ENCODE data around the gene P4HB.

The P4HB gene

DNA sequence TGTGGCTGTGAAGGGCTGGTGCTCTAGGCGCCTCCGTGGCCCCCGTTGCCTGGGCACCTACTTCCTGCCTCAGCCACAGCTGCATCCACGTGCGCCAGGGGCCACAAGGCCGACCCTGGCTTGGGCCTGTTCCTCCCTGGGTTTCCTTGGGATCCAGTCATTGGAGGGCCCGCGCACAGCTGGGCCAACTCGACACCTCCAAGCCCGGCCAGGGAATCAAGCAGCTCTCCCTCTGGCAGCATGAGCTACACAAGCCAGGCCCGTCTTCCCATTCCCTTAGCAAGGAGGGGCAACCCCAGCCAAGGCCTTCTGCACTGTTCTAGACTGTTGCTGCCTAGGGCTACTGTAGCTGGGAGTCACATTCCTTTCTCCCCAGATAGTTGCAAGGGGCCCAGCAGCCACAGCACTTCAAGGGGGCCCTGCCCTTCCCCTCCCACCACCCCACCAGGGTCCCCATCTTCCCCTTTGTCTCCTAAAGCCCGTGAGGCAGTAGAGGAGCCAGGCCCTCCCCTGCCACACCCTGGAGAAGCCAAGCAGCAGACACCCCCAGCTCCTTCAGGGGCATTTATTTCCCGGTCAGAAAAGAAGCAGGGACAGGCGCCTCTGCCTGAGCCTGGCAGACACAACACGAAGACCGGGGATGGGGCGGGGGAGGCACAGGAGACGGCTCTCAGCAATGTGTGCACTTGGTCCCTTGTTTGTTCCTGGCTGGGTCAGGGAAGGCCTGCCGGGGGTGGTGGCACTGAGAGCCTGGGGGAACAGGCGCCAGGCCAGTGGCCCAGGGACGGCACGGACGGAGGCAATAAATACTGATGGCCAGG is 7.0 kb upstream of the P4HB start (continued):
- TF ChIP-seq, protein P1, sequence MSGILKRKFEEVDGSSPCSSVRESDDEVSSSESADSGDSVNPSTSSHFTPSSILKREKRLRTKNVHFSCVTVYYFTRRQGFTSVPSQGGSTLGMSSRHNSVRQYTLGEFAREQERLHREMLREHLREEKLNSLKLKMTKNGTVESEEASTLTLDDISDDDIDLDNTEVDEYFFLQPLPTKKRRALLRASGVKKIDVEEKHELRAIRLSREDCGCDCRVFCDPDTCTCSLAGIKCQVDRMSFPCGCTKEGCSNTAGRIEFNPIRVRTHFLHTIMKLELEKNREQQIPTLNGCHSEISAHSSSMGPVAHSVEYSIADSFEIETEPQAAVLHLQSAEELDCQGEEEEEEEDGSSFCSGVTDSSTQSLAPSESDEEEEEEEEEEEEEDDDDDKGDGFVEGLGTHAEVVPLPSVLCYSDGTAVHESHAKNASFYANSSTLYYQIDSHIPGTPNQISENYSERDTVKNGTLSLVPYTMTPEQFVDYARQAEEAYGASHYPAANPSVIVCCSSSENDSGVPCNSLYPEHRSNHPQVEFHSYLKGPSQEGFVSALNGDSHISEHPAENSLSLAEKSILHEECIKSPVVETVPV (CRISPR knock-in tag; IDR thresholded peaks at IDR 0.05) = peak; percentile 39; the same call in 1 of the 2 replicates
- TF ChIP-seq TOX (CRISPR knock-in tag; IDR thresholded peaks at IDR 0.05; ENCODE audit: borderline replicate concordance) = peak; percentile 62

DNA sequence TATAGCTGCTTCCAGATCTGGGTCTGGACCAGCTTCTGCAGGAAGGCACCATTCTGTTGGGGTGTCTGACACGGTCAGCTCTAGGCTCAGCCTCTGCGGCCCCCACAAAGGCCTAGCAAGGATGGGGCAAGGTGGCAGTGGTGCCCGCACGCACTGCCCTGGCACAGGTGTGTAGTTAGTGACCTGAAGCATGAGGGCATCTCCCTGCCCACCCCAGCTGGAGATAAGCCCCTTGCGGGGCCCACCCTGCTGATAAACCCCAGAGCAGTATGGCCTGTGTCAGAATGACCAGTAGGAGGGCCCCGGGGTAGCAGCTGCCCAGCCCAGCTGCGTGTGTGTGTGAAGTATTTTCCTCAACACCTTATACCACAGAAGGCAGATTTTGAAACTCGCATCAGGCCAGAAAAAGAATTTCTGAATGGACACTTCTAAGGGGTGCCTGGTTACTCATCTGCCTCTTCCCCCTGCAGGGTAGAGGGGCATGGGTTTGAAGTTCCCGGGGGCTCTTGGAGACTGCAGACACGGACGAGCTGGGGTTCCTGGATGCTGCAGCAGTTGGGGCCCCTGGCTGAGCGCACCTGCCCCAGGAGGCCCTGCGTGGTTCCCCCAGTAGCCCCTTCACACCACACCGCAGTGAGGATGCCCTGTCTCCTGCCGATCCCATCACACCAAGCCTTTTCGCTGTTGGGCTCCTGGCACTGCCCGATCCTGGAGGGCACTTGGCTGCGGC is 6.3 kb upstream of the P4HB start:
- ATAC-seq = peak; percentile 2
- TF ChIP-seq PPARA (CRISPR knock-in tag; IDR thresholded peaks at IDR 0.05; ENCODE audit: borderline replicate concordance) (no peak), ZFP30 (CRISPR knock-in tag; IDR thresholded peaks at IDR 0.05) (0 out of 2 replicates have a peak, but pooled peaks have one; percentile 35), ZNF565 (CRISPR knock-in tag; conservative IDR thresholded peaks at IDR 0.05; ENCODE audit: low read depth) (no peak), ARNTL (CRISPR knock-in tag; IDR thresholded peaks at IDR 0.05; ENCODE audit: borderline replicate concordance, low read depth) (no peak), GLIS3 (CRISPR knock-in tag; IDR thresholded peaks at IDR 0.05) (peak; percentile 33; the same call in 1 of the 2 replicates), OSR1 (CRISPR knock-in tag; IDR thresholded peaks at IDR 0.05) (no peak), SNAI2 (CRISPR knock-in tag; IDR thresholded peaks at IDR 0.05) (no peak), CSDC2 (CRISPR knock-in tag; IDR thresholded peaks at IDR 0.05) (no peak; the same call in none of the 2 replicates), ISL1 (CRISPR knock-in tag; IDR thresholded peaks at IDR 0.05) (no peak), ZNF70 (CRISPR knock-in tag; IDR thresholded peaks at IDR 0.05) (no peak), ZC3H10 (CRISPR knock-in tag; IDR thresholded peaks at IDR 0.05) (no peak; the same call in 1 of the 2 replicates), BACH2 (CRISPR knock-in tag; IDR thresholded peaks at IDR 0.05; ENCODE audit: borderline replicate concordance) (no peak), ZFP3 (CRISPR knock-in tag; IDR thresholded peaks at IDR 0.05) (no peak), ESRRG (CRISPR knock-in tag; IDR thresholded peaks at IDR 0.05) (no peak), TOX (CRISPR knock-in tag; IDR thresholded peaks at IDR 0.05; ENCODE audit: borderline replicate concordance) (no peak), RARB (CRISPR knock-in tag; IDR thresholded peaks at IDR 0.05) (0 out of 2 replicates have a peak, but pooled peaks have one; percentile 10)
- TF ChIP-seq, protein P2, sequence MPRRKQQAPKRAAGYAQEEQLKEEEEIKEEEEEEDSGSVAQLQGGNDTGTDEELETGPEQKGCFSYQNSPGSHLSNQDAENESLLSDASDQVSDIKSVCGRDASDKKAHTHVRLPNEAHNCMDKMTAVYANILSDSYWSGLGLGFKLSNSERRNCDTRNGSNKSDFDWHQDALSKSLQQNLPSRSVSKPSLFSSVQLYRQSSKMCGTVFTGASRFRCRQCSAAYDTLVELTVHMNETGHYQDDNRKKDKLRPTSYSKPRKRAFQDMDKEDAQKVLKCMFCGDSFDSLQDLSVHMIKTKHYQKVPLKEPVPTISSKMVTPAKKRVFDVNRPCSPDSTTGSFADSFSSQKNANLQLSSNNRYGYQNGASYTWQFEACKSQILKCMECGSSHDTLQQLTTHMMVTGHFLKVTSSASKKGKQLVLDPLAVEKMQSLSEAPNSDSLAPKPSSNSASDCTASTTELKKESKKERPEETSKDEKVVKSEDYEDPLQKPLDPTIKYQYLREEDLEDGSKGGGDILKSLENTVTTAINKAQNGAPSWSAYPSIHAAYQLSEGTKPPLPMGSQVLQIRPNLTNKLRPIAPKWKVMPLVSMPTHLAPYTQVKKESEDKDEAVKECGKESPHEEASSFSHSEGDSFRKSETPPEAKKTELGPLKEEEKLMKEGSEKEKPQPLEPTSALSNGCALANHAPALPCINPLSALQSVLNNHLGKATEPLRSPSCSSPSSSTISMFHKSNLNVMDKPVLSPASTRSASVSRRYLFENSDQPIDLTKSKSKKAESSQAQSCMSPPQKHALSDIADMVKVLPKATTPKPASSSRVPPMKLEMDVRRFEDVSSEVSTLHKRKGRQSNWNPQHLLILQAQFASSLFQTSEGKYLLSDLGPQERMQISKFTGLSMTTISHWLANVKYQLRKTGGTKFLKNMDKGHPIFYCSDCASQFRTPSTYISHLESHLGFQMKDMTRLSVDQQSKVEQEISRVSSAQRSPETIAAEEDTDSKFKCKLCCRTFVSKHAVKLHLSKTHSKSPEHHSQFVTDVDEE (CRISPR knock-in tag; IDR thresholded peaks at IDR 0.05) = no peak
- TF ChIP-seq, protein P1 (CRISPR knock-in tag; IDR thresholded peaks at IDR 0.05) = peak; percentile 4; the same call in 1 of the 2 replicates
- TF ChIP-seq, protein P3, sequence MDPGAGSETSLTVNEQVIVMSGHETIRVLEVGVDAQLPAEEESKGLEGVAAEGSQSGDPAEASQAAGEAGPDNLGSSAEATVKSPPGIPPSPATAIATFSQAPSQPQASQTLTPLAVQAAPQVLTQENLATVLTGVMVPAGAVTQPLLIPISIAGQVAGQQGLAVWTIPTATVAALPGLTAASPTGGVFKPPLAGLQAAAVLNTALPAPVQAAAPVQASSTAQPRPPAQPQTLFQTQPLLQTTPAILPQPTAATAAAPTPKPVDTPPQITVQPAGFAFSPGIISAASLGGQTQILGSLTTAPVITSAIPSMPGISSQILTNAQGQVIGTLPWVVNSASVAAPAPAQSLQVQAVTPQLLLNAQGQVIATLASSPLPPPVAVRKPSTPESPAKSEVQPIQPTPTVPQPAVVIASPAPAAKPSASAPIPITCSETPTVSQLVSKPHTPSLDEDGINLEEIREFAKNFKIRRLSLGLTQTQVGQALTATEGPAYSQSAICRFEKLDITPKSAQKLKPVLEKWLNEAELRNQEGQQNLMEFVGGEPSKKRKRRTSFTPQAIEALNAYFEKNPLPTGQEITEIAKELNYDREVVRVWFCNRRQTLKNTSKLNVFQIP (CRISPR knock-in tag; IDR thresholded peaks at IDR 0.05; ENCODE audit: borderline replicate concordance, low read depth) = no peak
- TF ChIP-seq, protein P4, sequence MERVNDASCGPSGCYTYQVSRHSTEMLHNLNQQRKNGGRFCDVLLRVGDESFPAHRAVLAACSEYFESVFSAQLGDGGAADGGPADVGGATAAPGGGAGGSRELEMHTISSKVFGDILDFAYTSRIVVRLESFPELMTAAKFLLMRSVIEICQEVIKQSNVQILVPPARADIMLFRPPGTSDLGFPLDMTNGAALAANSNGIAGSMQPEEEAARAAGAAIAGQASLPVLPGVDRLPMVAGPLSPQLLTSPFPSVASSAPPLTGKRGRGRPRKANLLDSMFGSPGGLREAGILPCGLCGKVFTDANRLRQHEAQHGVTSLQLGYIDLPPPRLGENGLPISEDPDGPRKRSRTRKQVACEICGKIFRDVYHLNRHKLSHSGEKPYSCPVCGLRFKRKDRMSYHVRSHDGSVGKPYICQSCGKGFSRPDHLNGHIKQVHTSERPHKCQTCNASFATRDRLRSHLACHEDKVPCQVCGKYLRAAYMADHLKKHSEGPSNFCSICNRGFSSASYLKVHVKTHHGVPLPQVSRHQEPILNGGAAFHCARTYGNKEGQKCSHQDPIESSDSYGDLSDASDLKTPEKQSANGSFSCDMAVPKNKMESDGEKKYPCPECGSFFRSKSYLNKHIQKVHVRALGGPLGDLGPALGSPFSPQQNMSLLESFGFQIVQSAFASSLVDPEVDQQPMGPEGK (CRISPR knock-in tag; IDR thresholded peaks at IDR 0.05; ENCODE audit: borderline replicate concordance) = no peak
- TF ChIP-seq, protein P5, sequence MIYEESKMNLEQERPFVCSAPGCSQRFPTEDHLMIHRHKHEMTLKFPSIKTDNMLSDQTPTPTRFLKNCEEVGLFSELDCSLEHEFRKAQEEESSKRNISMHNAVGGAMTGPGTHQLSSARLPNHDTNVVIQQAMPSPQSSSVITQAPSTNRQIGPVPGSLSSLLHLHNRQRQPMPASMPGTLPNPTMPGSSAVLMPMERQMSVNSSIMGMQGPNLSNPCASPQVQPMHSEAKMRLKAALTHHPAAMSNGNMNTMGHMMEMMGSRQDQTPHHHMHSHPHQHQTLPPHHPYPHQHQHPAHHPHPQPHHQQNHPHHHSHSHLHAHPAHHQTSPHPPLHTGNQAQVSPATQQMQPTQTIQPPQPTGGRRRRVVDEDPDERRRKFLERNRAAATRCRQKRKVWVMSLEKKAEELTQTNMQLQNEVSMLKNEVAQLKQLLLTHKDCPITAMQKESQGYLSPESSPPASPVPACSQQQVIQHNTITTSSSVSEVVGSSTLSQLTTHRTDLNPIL (CRISPR knock-in tag; IDR thresholded peaks at IDR 0.05; ENCODE audit: low read depth) = no peak; the same call in 1 of the 2 replicates

All from SK-N-SH treated with all-trans-retinoic acid at 6 μM for 48 hours (cell line).